Adrenal gland (tissue), 5 donors: ENCODE measurements around the gene MACO1.
"Not testable (repeated sequence)": the region's sequence is repeated elsewhere in the genome, so short reads cannot be mapped to it uniquely, and the experiment has no call there.

Experiments
- CTCF ChIP-seq, 6 experiments: fragments of 450-650 bp in 4 of 6; fragments of 200-600 bp in 2 of 6; sonication (generic) in 1 of 6; IDR thresholded peaks; 1 replicate in 5 of 6; 2 replicates in 1 of 6; pipeline versions ENCODE4 v1.5.1 to v1.8.0; 2016 to 2021; ENCODE audit warnings: antibody characterized with exemption in 6 of 6, mild to moderate bottlenecking in 2 of 6, moderate library complexity in 1 of 6
- POLR2A ChIP-seq, 2 donors: fragments of 450-650 bp; IDR thresholded peaks; one replicate each; pipeline ENCODE4 v1.6.1; 2017; ENCODE audit warnings: antibody characterized with exemption in 2 of 2, mild to moderate bottlenecking in 2 of 2, moderate library complexity in 1 of 2
- donor health status: DM: no; HTN: no; CAD: no.

GRCh38 chr1:25389721-25390120 is 41.0 kb upstream of the MACO1 start:
- TF ChIP-seq CTCF, POLR2A (IDR thresholded peaks at IDR 0.05): not testable (repeated sequence)
